ENCODE results near the gene SPTBN4.

The SPTBN4 gene

GRCh38 chr19:40605216-40605971 is 138.6 kb downstream of the SPTBN4 start (continued):
- TF ChIP-seq, protein P1, sequence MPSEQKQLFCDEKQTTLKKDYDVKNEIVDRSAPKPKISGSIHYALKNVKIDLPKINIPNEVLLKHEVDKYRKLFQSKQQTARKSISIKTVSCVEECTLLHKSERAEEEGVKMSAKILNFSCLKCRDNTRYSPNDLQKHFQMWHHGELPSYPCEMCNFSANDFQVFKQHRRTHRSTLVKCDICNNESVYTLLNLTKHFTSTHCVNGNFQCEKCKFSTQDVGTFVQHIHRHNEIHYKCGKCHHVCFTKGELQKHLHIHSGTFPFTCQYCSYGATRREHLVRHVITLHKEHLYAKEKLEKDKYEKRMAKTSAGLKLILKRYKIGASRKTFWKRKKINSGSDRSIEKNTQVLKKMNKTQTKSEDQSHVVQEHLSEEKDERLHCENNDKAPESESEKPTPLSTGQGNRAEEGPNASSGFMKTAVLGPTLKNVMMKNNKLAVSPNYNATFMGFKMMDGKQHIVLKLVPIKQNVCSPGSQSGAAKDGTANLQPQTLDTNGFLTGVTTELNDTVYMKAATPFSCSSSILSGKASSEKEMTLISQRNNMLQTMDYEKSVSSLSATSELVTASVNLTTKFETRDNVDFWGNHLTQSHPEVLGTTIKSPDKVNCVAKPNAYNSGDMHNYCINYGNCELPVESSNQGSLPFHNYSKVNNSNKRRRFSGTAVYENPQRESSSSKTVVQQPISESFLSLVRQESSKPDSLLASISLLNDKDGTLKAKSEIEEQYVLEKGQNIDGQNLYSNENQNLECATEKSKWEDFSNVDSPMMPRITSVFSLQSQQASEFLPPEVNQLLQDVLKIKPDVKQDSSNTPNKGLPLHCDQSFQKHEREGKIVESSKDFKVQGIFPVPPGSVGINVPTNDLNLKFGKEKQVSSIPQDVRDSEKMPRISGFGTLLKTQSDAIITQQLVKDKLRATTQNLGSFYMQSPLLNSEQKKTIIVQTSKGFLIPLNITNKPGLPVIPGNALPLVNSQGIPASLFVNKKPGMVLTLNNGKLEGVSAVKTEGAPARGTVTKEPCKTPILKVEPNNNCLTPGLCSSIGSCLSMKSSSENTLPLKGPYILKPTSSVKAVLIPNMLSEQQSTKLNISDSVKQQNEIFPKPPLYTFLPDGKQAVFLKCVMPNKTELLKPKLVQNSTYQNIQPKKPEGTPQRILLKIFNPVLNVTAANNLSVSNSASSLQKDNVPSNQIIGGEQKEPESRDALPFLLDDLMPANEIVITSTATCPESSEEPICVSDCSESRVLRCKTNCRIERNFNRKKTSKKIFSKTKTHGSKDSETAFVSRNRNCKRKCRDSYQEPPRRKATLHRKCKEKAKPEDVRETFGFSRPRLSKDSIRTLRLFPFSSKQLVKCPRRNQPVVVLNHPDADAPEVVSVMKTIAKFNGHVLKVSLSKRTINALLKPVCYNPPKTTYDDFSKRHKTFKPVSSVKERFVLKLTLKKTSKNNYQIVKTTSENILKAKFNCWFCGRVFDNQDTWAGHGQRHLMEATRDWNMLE (tag by site-specific recombination; conservative IDR thresholded peaks at IDR 0.05; ENCODE audit: low read depth) = no peak
- peak; percentile 51; the same call in 1 of the 2 replicates for TF ChIP-seq PRDM10 (tag by site-specific recombination; IDR thresholded peaks at IDR 0.05)
- peak; percentile 32 for TF ChIP-seq MZF1 (tag by site-specific recombination; IDR thresholded peaks at IDR 0.05; ENCODE audit: borderline replicate concordance)
- peak; percentile 76 for TF ChIP-seq KLF9 (tag by site-specific recombination; IDR thresholded peaks at IDR 0.05; ENCODE audit: low read depth)
- peak; percentile 100 for TF ChIP-seq ZBTB26 (tag by site-specific recombination; optimal IDR thresholded peaks at IDR 0.05)
- peak; percentile 50; the same call in 1 of the 2 replicates for TF ChIP-seq IKZF3 (tag by site-specific recombination; IDR thresholded peaks at IDR 0.05)
- TF ChIP-seq PRDM1 (tag by site-specific recombination; IDR thresholded peaks at IDR 0.05) = no peak
- TF ChIP-seq ZNF184 (tag by site-specific recombination; IDR thresholded peaks at IDR 0.05) = no peak
- TF ChIP-seq SP7 (tag by site-specific recombination; IDR thresholded peaks at IDR 0.05) = peak; percentile 88
- TF ChIP-seq ZSCAN16 (tag by site-specific recombination; IDR thresholded peaks at IDR 0.05) = no peak
- TF ChIP-seq SP2 (tag by site-specific recombination; IDR thresholded peaks at IDR 0.05) = peak; percentile 90
- no peak for TF ChIP-seq ZNF473 (tag by site-specific recombination; IDR thresholded peaks at IDR 0.05)
- TF ChIP-seq ZNF629 (tag by site-specific recombination; IDR thresholded peaks at IDR 0.05) = peak; percentile 64
- TF ChIP-seq ZNF211 (tag by site-specific recombination; IDR thresholded peaks at IDR 0.05; ENCODE audit: low read depth) = no peak
- TF ChIP-seq ZNF24 (tag by site-specific recombination; IDR thresholded peaks at IDR 0.05) = no peak
- peak; percentile 43 for TF ChIP-seq ZNF391 (tag by site-specific recombination; IDR thresholded peaks at IDR 0.05; ENCODE audit: borderline replicate concordance, low read depth)
- TF ChIP-seq, protein P2, sequence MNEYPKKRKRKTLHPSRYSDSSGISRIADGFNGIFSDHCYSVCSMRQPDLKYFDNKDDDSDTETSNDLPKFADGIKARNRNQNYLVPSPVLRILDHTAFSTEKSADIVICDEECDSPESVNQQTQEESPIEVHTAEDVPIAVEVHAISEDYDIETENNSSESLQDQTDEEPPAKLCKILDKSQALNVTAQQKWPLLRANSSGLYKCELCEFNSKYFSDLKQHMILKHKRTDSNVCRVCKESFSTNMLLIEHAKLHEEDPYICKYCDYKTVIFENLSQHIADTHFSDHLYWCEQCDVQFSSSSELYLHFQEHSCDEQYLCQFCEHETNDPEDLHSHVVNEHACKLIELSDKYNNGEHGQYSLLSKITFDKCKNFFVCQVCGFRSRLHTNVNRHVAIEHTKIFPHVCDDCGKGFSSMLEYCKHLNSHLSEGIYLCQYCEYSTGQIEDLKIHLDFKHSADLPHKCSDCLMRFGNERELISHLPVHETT (tag by site-specific recombination; IDR thresholded peaks at IDR 0.05) = no peak
- TF ChIP-seq ZNF398 (tag by site-specific recombination; IDR thresholded peaks at IDR 0.05) = peak; percentile 83
- TF ChIP-seq KLF7 (tag by site-specific recombination; IDR thresholded peaks at IDR 0.05; ENCODE audit: borderline replicate concordance) = peak; percentile 98; the same call in 1 of the 2 replicates
- TF ChIP-seq ZNF777 (tag by site-specific recombination; IDR thresholded peaks at IDR 0.05; ENCODE audit: borderline replicate concordance) = peak; percentile 68
- 0 out of 2 replicates have a peak, but pooled peaks have one; percentile 34 for TF ChIP-seq BCL11B (tag by site-specific recombination; IDR thresholded peaks at IDR 0.05; ENCODE audit: low read depth)
- no peak for TF ChIP-seq ATF2 (tag by site-specific recombination; IDR thresholded peaks at IDR 0.05; ENCODE audit: low read depth)
- peak; percentile 94 for TF ChIP-seq ZNF600 (tag by site-specific recombination; IDR thresholded peaks at IDR 0.05)
- TF ChIP-seq GFI1B (tag by site-specific recombination; IDR thresholded peaks at IDR 0.05) = no peak

Measured in HEK293 (cell line).